MM.1S (cell line): Measurements from ENCODE around the gene MTG1.

Experiments
- DNase-seq: peaks from one replicate; pipeline ENCODE4 v3.0.0-alpha.2; 2015
- H2AFZ ChIP-seq: fragments of 300-600 bp; sonication (generic); 2 replicates; pipeline ENCODE4 v1.6.0; 2016; ENCODE audit warnings: antibody characterized with exemption, low read length
- H3F3A ChIP-seq: fragments of 300-600 bp; sonication (generic); 2 replicates; pipeline ENCODE4 v1.6.1; 2016; ENCODE audit warnings: mild to moderate bottlenecking, antibody characterized with exemption, low read length, moderate library complexity, mixed read lengths; ENCODE audit not compliant: insufficient read depth
- H3K27ac ChIP-seq: fragments of 300-600 bp; sonication (generic); 2 replicates; pipeline ENCODE4 v1.5.1; 2016; ENCODE audit warnings: mild to moderate bottlenecking, low read length
- H3K27me3 ChIP-seq: fragments of 300-600 bp; sonication (generic); replicated peaks from 2 replicates; pipeline ENCODE4 v1.6.0; 2016; ENCODE audit warnings: low read length; ENCODE audit not compliant: insufficient read depth
- H3K36me3 ChIP-seq: fragments of 300-600 bp; sonication (generic); replicated peaks from 2 replicates; pipeline ENCODE4 v1.6.1; 2016; ENCODE audit warnings: mild to moderate bottlenecking, low read length, mixed read lengths; ENCODE audit not compliant: insufficient read depth
- H3K4me1 ChIP-seq: fragments of 300-600 bp; sonication (generic); 2 replicates; pipeline ENCODE4 v1.6.1; 2016; ENCODE audit warnings: low read length, mixed read lengths
- H3K4me2 ChIP-seq: fragments of 300-600 bp; sonication (generic); 2 replicates; pipeline ENCODE4 v1.6.0; 2016; ENCODE audit warnings: low read depth, low read length
- H3K4me3 ChIP-seq: fragments of 300-600 bp; sonication (generic); 2 replicates; pipeline ENCODE4 v1.5.1; 2016; ENCODE audit warnings: low read length, mixed read lengths
- H3K79me2 ChIP-seq: fragments of 300-600 bp; sonication (generic); 2 replicates; pipeline ENCODE4 v1.6.1; 2016; ENCODE audit warnings: mixed run types, low read length, mixed read lengths
- H3K9ac ChIP-seq: fragments of 300-600 bp; sonication (generic); 2 replicates; pipeline ENCODE4 v1.6.1; 2016; ENCODE audit warnings: low read length, mixed read lengths
- H3K9me2 ChIP-seq: fragments of 300-600 bp; sonication (generic); replicated peaks from 2 replicates; pipeline ENCODE4 v1.6.1; 2016; ENCODE audit warnings: mild to moderate bottlenecking, low read length, mixed read lengths; ENCODE audit not compliant: insufficient read depth
- H3K9me3 ChIP-seq: fragments of 300-600 bp; sonication (generic); replicated peaks from 2 replicates; pipeline ENCODE4 v1.6.1; 2016; ENCODE audit warnings: mild to moderate bottlenecking, low read length, mixed read lengths; ENCODE audit not compliant: insufficient read depth
- H4K20me1 ChIP-seq: fragments of 300-600 bp; sonication (generic); 2 replicates; pipeline ENCODE4 v1.6.1; 2016; ENCODE audit warnings: mild to moderate bottlenecking, low read length, moderate library complexity, mixed read lengths; ENCODE audit not compliant: insufficient read depth
- EZH2 ChIP-seq: fragments of 300-600 bp; sonication (generic); optimal IDR thresholded peaks from 2 replicates; pipeline ENCODE3; 2017; ENCODE audit warnings: low read depth, mild to moderate bottlenecking, antibody characterized with exemption, low read length, mixed read lengths
- EZH2phosphoT487 ChIP-seq: fragments of 300-600 bp; sonication (generic); IDR thresholded peaks from 2 replicates; pipeline ENCODE4 v1.6.1; 2018; ENCODE audit warnings: antibody characterized with exemption, low read length
- TF ChIP-seq, protein P1 (sequence below): fragments of 300-600 bp; sonication (generic); IDR thresholded peaks from 2 replicates; pipeline ENCODE4 v1.5.1; 2016; ENCODE audit warnings: antibody characterized with exemption, low read length, mixed read lengths

MTG1 gene

DNA sequence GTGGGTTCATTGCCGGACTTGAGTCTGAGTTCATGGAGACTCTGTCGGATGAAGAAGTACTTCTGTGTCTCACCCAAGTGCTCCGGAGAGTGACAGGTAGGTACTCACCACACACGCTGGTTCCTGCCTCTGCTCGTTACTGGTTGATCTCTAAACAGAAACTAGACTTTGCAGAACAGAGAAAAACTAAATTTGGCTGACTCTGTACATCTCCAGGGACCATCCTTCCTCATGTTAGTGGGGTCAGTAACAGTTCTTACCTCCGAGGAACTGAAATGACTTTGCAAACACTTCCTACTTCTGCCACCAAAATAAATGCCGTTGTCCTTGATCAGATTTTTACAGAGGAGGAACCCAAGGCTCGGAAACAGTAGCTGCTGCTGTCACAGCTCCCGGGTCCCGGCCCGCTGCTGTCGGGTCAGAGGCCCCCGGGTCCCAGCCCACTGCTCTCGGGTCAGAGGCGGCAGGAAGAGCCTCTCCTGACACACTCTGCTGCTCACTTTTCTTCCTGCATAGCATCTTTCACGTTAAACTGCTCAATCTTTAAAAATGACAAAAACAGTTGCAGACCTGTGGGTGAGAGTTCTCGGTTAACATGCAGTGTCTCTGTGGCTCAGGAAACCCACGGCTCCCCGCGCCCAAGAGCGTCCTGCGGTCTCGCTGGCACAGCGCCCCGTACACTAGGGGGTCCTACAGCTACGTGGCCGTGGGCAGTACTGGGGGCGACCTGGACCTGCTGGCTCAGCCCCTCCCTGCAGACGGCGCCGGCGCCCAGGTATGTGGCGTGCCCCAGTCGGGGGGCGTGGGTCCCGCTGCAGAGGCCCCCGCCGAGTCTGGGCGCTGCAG, 4.8 kb upstream of the MTG1 start:
- H3K9ac ChIP-seq = peak overlapping the region; percentile 76
- no peaks in the 10 kb centered on the region for H3K27me3 ChIP-seq
- TF ChIP-seq, protein P1, sequence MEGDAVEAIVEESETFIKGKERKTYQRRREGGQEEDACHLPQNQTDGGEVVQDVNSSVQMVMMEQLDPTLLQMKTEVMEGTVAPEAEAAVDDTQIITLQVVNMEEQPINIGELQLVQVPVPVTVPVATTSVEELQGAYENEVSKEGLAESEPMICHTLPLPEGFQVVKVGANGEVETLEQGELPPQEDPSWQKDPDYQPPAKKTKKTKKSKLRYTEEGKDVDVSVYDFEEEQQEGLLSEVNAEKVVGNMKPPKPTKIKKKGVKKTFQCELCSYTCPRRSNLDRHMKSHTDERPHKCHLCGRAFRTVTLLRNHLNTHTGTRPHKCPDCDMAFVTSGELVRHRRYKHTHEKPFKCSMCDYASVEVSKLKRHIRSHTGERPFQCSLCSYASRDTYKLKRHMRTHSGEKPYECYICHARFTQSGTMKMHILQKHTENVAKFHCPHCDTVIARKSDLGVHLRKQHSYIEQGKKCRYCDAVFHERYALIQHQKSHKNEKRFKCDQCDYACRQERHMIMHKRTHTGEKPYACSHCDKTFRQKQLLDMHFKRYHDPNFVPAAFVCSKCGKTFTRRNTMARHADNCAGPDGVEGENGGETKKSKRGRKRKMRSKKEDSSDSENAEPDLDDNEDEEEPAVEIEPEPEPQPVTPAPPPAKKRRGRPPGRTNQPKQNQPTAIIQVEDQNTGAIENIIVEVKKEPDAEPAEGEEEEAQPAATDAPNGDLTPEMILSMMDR = peak; percentile 4; the same call in 1 of the 2 replicates
- no peak for TF ChIP-seq EZH2

DNA sequence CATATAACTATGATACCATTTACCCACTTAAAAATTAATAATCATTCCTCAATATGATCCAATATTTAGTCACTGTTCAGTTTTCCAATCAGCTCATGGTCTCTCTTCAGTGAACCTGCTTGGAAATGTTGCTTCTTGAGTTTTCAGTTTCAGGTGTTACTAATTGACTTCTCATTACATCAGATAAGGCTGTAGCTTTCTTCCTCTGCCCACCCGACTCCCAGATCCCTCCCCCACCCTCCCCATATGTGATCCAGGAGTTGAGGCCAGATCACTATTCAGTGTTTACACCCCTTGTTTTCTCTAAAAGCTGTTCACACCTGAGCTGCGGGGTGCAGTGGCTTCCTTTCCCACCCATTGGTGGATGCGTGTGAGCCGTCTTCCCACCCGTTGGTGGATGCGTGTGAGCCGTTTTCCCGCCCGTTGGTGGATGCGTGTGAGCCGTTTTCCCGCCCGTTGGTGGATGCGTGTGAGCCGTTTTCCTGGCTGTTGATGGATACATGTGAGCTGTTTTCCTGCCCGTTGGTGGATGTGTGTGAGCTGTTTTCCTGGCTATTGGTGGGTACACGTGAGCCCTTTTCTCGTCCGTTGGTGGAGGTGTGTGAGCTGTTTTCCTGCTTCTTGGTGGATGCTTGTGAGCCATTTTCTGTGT, 3.2 kb upstream of the MTG1 start:
- no peak overlapping the region for H2AFZ ChIP-seq
- TF ChIP-seq, protein P1 = no peak
- TF ChIP-seq EZH2phosphoT487 (no peak), EZH2 (no peak)

More for the DNA sequence above, 4.8 kb upstream of the MTG1 start:
- Histone ChIP-seq H3K36me3 (no peaks in the 10 kb centered on the region), H3K4me2 (peak overlapping the region; percentile 92), H3F3A (peaks cover 29% of the 10 kb centered on the region), H3K9me2 (no peaks in the 10 kb centered on the region), H3K4me3 (peak overlapping the region; percentile 68), H3K4me1 (peaks cover 24% of the 10 kb centered on the region), H3K79me2 (0 out of 2 replicates have a peak, but pooled peaks cover 14% of the 10 kb centered on the region), H2AFZ (peak overlapping the region; percentile 59), H3K9me3 (no peaks in the 10 kb centered on the region), H3K27ac (peak overlapping the region; percentile 88), H4K20me1 (no peaks in the 10 kb centered on the region)
- DNase-seq = peak; percentile 89

DNA sequence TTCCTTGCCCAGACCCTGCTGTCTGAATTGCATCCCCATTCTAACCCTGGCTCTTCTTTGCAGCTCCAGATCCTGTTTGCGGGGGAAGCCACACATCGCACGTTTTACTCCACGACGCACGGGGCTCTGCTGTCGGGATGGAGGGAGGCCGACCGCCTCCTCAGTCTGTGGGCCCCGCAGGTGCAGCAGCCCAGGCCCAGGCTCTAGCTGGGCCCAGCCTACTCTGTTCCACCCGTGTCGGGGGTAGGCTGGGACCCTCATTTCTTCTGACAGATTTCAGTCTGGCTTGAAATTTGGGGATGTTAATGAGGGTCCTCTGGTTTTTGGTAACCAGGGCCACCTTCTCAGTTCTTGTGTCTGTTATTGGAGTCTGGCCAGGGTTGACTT, 2.7 kb upstream of the MTG1 start:
- Histone ChIP-seq H3K9ac (no peak overlapping the region), H3K9me2 (no peaks in the 10 kb centered on the region), H2AFZ (no peak overlapping the region), H3F3A (peaks cover 29% of the 10 kb centered on the region), H3K27me3 (no peaks in the 10 kb centered on the region), H3K79me2 (peaks cover 34% of the 10 kb centered on the region), H3K27ac (peak overlapping the region; percentile 88; the same call in 1 of the 2 replicates), H3K4me1 (peaks cover 24% of the 10 kb centered on the region), H3K4me3 (no peak overlapping the region), H3K36me3 (no peaks in the 10 kb centered on the region), H3K9me3 (no peaks in the 10 kb centered on the region), H3K4me2 (0 out of 2 replicates have a peak overlapping the region, but pooled peaks have one; percentile 92), H4K20me1 (no peaks in the 10 kb centered on the region)
- DNase-seq = no peak
- no peak for TF ChIP-seq EZH2
- TF ChIP-seq, protein P1 = no peak
- TF ChIP-seq EZH2phosphoT487 = no peak

More for the DNA sequence above, 3.2 kb upstream of the MTG1 start:
- H3K4me3 ChIP-seq = peak overlapping the region; percentile 68; the same call in 1 of the 2 replicates
- H3K36me3 ChIP-seq = no peaks in the 10 kb centered on the region
- no peaks in the 10 kb centered on the region for H3K27me3 ChIP-seq
- no peaks in the 10 kb centered on the region for H3K9me2 ChIP-seq
- no peak for DNase-seq
- no peaks in the 10 kb centered on the region for H4K20me1 ChIP-seq
- H3K9me3 ChIP-seq = no peaks in the 10 kb centered on the region
- peaks cover 29% of the 10 kb centered on the region for H3F3A ChIP-seq
- H3K79me2 ChIP-seq = peaks cover 29% of the 10 kb centered on the region
- peaks cover 24% of the 10 kb centered on the region for H3K4me1 ChIP-seq
- peak overlapping the region; percentile 88; the same call in 1 of the 2 replicates for H3K27ac ChIP-seq
- peak overlapping the region; percentile 76; the same call in 1 of the 2 replicates for H3K9ac ChIP-seq
- H3K4me2 ChIP-seq = peak overlapping the region; percentile 92; the same call in 1 of the 2 replicates
